Colon (tissue), 2 donors: ENCODE data around the gene NKPD1.

Experiments
- FAIRE-seq: peaks from 2 replicates; lab custom pipeline; 2012; peaks lifted over from hg19 to GRCh38; lab: Jason Lieb, UNC
- donor health status: control.
- donor health status: control.

The NKPD1 gene

GRCh38 chr19:45153339-45154063 is 7.3 kb downstream of the NKPD1 start:
- FAIRE-seq, result no peak

GRCh38 chr19:45152504-45153338 is 8.1 kb downstream of the NKPD1 start:
- FAIRE-seq, result no peak

- FAIRE-seq, result no peak
These were observed 8.8 kb downstream of the NKPD1 start for GRCh38 chr19:45151821-45152503.

- FAIRE-seq, result no peak
These were observed 9.5 kb downstream of the NKPD1 start for GRCh38 chr19:45151320-45151719.

GRCh38 chr19:45150751-45151281 is 10.0 kb downstream of the NKPD1 start:
- FAIRE-seq, result no peak

GRCh38 chr19:45150180-45150579 is 10.6 kb downstream of the NKPD1 start:
- FAIRE-seq, result no peak

GRCh38 chr19:45149129-45149528 is 11.7 kb downstream of the NKPD1 start:
- no peak for FAIRE-seq

- FAIRE-seq, result no peak
These were observed 12.7 kb downstream of the NKPD1 start for GRCh38 chr19:45147835-45148676.

- no peak for FAIRE-seq
These were observed 14.0 kb downstream of the NKPD1 start for GRCh38 chr19:45146741-45147205.

- FAIRE-seq, result no peak
These were observed 14.5 kb downstream of the NKPD1 start for GRCh38 chr19:45146251-45146650.

- FAIRE-seq, result no peak
These were observed 15.3 kb downstream of the NKPD1 start for GRCh38 chr19:45145270-45146189.

- FAIRE-seq, result no peak
These were observed 16.1 kb downstream of the NKPD1 start for GRCh38 chr19:45144431-45145269.

- FAIRE-seq, result no peak
These were observed 18.1 kb downstream of the NKPD1 start for GRCh38 chr19:45142726-45143110.

GRCh38 chr19:45142016-45142725 is 18.6 kb downstream of the NKPD1 start:
- no peak for FAIRE-seq

- no peak for FAIRE-seq
These were observed 19.4 kb downstream of the NKPD1 start for GRCh38 chr19:45141203-45141900.

GRCh38 chr19:45140533-45140932 is 20.2 kb downstream of the NKPD1 start:
- no peak for FAIRE-seq

GRCh38 chr19:45140144-45140503 is 20.7 kb downstream of the NKPD1 start:
- FAIRE-seq, result no peak
